Keratinocyte (primary cell): ENCODE results near the gene PRKRA. TPM values are rescaled to one million over a fixed set of nuclear protein-coding genes. Genes with fewer than 3 reads are reported as not detected.
A peak's percentile ranks its signal among the peaks of the same experiment; 100 is the strongest.

Experiments used
- DNase-seq: peaks from one replicate; pipeline ENCODE4 v3.0.0-alpha.2; 2011; ENCODE audit warnings: low read depth, missing footprints, low spot score
- FAIRE-seq: peaks from 2 replicates; lab custom pipeline; 2011; peaks lifted over from hg19 to GRCh38; lab: Jason Lieb, UNC
- H2AFZ ChIP-seq: 2 replicates; pipeline ENCODE4 v1.6.0; 2012; ENCODE audit warnings: low read length, control low read depth, inconsistent platforms; ENCODE audit not compliant: control insufficient read depth
- H3K27ac ChIP-seq: 2 replicates; pipeline ENCODE4 v1.5.1; 2011; ENCODE audit warnings: low read length; ENCODE audit not compliant: control insufficient read depth, insufficient read depth
- H3K27me3 ChIP-seq: 3 replicates; pipeline ENCODE4 v1.6.0; 2011; ENCODE audit warnings: low read length; ENCODE audit not compliant: control insufficient read depth, insufficient read depth; ENCODE audit errors: extremely low read depth
- H3K36me3 ChIP-seq, 2 experiments: 2 replicates in 1 of 2; 3 replicates in 1 of 2; pipeline ENCODE4 v1.5.1; 2011; ENCODE audit warnings: low read length in 2 of 2, mild to moderate bottlenecking in 1 of 2; ENCODE audit not compliant: control insufficient read depth in 2 of 2, insufficient read depth in 2 of 2; ENCODE audit errors: extremely low read depth in 1 of 2
- H3K4me1 ChIP-seq: 3 replicates; pipeline ENCODE4 v1.5.1; 2011; ENCODE audit warnings: low read length; ENCODE audit not compliant: control insufficient read depth, insufficient read depth; ENCODE audit errors: extremely low read depth
- H3K4me2 ChIP-seq: 3 replicates; pipeline ENCODE4 v1.6.0; 2011; ENCODE audit warnings: low read depth, low read length; ENCODE audit not compliant: control insufficient read depth, insufficient read depth; ENCODE audit errors: extremely low read depth
- H3K4me3 ChIP-seq, 3 experiments: fragments of 200-600 bp in 1 of 3; sonication (generic) in 1 of 3; 2 replicates in 2 of 3; 3 replicates in 1 of 3; pipeline ENCODE4 v1.5.1; 2011 to 2016; ENCODE audit warnings: low read length in 3 of 3, mild to moderate bottlenecking in 3 of 3, control low read depth in 2 of 3, inconsistent platforms in 1 of 3, low read depth in 1 of 3, mixed read lengths in 1 of 3, mixed run types in 1 of 3, moderate library complexity in 1 of 3; ENCODE audit not compliant: control insufficient read depth in 2 of 3, insufficient read depth in 2 of 3; ENCODE audit errors: extremely low read depth in 1 of 3
- H3K79me2 ChIP-seq: 2 replicates; pipeline ENCODE4 v1.6.0; 2012; ENCODE audit warnings: low read length; ENCODE audit not compliant: control insufficient read depth, insufficient read depth
- H3K9ac ChIP-seq: 3 replicates; pipeline ENCODE4 v1.6.0; 2011; ENCODE audit warnings: low read length; ENCODE audit not compliant: control insufficient read depth, insufficient read depth; ENCODE audit errors: extremely low read depth
- H3K9me1 ChIP-seq: 3 replicates; pipeline ENCODE4 v1.6.0; 2011; ENCODE audit warnings: low read length; ENCODE audit not compliant: control insufficient read depth, insufficient read depth; ENCODE audit errors: extremely low read depth
- H3K9me3 ChIP-seq: 2 replicates; pipeline ENCODE4 v1.5.1; 2012; ENCODE audit warnings: low read depth, low read length; ENCODE audit not compliant: control insufficient read depth
- H4K20me1 ChIP-seq: 3 replicates; pipeline ENCODE4 v1.6.0; 2011; ENCODE audit warnings: low read length; ENCODE audit not compliant: control insufficient read depth, insufficient read depth; ENCODE audit errors: extremely low read depth
- EZH2 ChIP-seq: IDR thresholded peaks from one replicate; pipeline ENCODE4 v1.6.1; 2012; ENCODE audit warnings: inconsistent platforms, mild to moderate bottlenecking, low read length, moderate library complexity
- dilution Hi-C: fragments of 300-500 bp; cut with MboI; formaldehyde crosslinking; loops from one replicate; pipeline ENCODE4 v1.7.0; 2020; ENCODE audit warnings: low sequenced_read_pairs; ENCODE audit not compliant: extremely low pct_ligation_motif_present
- polyA plus RNA-seq, 5 experiments: library from polyadenylated mRNA; depleted of rRNA in 3 of 5; stranded (reverse) in 3 of 5; stranded (forward) in 1 of 5; unstranded in 1 of 5; fragments of >200 nt; gene quantifications; 1 replicate in 1 of 5; 2 replicates in 3 of 5; 3 replicates in 1 of 5; pipeline versions ENCODE4 v1.2.1 to v1.2.3, GENCODE V29; 2011 to 2012; ENCODE audit warnings: missing spikeins in 2 of 5, low read depth in 1 of 5, low replicate concordance in 1 of 5
- TF ChIP-seq, protein P1 (sequence below), 3 experiments: IDR thresholded peaks in 1 of 3; conservative IDR thresholded peaks in 1 of 3; optimal IDR thresholded peaks in 1 of 3; 2 replicates in 2 of 3; 3 replicates in 1 of 3; pipeline versions ENCODE3 to v1.5.1; 2011; ENCODE audit warnings: low read length in 3 of 3, mild to moderate bottlenecking in 3 of 3, moderate library complexity in 2 of 3, control low read depth in 1 of 3, inconsistent platforms in 1 of 3; ENCODE audit not compliant: insufficient read depth in 2 of 3; ENCODE audit errors: extremely low read depth in 1 of 3

Gene PRKRA
- polyA plus RNA-seq, 1 donor (not counting 4 experiments of a cell fraction or from before 2014, with no cell fraction given): 38.4 TPM

DNA sequence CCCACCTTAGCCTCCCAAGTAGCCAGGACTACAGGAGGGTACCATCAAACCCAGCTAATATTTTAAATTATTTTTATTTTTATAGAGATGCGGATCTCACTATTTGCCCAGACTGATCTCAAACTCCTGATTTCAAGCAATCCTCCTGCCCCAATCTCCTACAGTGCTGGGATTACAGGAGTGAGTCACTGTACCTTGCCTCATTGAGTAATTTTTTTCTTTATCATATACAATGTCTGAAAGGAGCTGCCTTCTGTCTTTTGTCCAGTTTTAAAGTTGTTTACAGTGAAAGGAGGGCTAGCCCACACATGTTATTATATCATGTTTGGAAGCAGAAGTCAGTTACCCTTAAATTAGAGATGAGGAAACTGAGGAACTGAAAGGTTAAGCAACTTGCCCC, 32.5 kb downstream of the PRKRA start:
- Histone ChIP-seq H3K79me2 (peaks cover 9% of the 10 kb centered on the region), H3K9me3 (no peaks in the 10 kb centered on the region), H3K27me3 (no peaks in the 10 kb centered on the region), H2AFZ (peak overlapping the region; percentile 65), H3K9ac (no peak overlapping the region), H3K36me3 (peaks cover 0 to 6% of the 10 kb centered on the region in 2 experiments), H3K27ac (peak overlapping the region; percentile 62), H3K4me3 (peak overlapping the region in 1 of 3 experiments; percentile 9), H4K20me1 (no peaks in the 10 kb centered on the region), H3K4me1 (peaks cover 41% of the 10 kb centered on the region), H3K9me1 (no peaks in the 10 kb centered on the region), H3K4me2 (peak overlapping the region; percentile 58)
- dilution Hi-C loops: no loop called here
- no peak for FAIRE-seq
- DNase-seq: no peak
- TF ChIP-seq, protein P1, sequence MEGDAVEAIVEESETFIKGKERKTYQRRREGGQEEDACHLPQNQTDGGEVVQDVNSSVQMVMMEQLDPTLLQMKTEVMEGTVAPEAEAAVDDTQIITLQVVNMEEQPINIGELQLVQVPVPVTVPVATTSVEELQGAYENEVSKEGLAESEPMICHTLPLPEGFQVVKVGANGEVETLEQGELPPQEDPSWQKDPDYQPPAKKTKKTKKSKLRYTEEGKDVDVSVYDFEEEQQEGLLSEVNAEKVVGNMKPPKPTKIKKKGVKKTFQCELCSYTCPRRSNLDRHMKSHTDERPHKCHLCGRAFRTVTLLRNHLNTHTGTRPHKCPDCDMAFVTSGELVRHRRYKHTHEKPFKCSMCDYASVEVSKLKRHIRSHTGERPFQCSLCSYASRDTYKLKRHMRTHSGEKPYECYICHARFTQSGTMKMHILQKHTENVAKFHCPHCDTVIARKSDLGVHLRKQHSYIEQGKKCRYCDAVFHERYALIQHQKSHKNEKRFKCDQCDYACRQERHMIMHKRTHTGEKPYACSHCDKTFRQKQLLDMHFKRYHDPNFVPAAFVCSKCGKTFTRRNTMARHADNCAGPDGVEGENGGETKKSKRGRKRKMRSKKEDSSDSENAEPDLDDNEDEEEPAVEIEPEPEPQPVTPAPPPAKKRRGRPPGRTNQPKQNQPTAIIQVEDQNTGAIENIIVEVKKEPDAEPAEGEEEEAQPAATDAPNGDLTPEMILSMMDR (optimal IDR thresholded peaks at IDR 0.05 in 1 of 3, IDR thresholded peaks at IDR 0.05 in 1 of 3, conservative IDR thresholded peaks at IDR 0.05 in 1 of 3; ENCODE audit: extremely low read depth in 1 of 3, insufficient read depth in 2 of 3, low read length in 3 of 3): no peak
- no peak for TF ChIP-seq EZH2

- Histone ChIP-seq H3K9ac (no peak overlapping the region), H3K9me1 (no peaks in the 10 kb centered on the region), H3K36me3 (peaks cover 0 to 6% of the 10 kb centered on the region in 2 experiments), H4K20me1 (no peaks in the 10 kb centered on the region), H2AFZ (no peak overlapping the region), H3K27me3 (no peaks in the 10 kb centered on the region), H3K4me2 (peak overlapping the region; percentile 58), H3K4me1 (peaks cover 41% of the 10 kb centered on the region), H3K4me3 (no peak overlapping the region), H3K9me3 (no peaks in the 10 kb centered on the region), H3K27ac (peak overlapping the region; percentile 55), H3K79me2 (peaks cover 7% of the 10 kb centered on the region)
- dilution Hi-C loops: no loop called here
- FAIRE-seq (peak; percentile 34), DNase-seq (no peak)
- no peak for TF ChIP-seq EZH2
- TF ChIP-seq, protein P1 (optimal IDR thresholded peaks at IDR 0.05 in 1 of 3, IDR thresholded peaks at IDR 0.05 in 1 of 3, conservative IDR thresholded peaks at IDR 0.05 in 1 of 3; ENCODE audit: extremely low read depth in 1 of 3, insufficient read depth in 2 of 3, low read length in 3 of 3): no peak
These were observed 33.1 kb downstream of the PRKRA start for GRCh38 chr2:178417916-178418315.
